ENCODE data around the gene CLBA1.

Gene CLBA1

GRCh38 chr14:104968541-104969401, 16.8 kb upstream of the CLBA1 start:
- DNase-seq (ENCODE audit: low spot score), result no peak

GRCh38 chr14:104969741-104970230, 15.8 kb upstream of the CLBA1 start:
- no peak for DNase-seq (ENCODE audit: low spot score)

- no peak for DNase-seq (ENCODE audit: low spot score)
These were observed 15.1 kb upstream of the CLBA1 start for GRCh38 chr14:104970231-104971068.

- DNase-seq (ENCODE audit: low spot score), result no peak
These were observed 13.9 kb upstream of the CLBA1 start for GRCh38 chr14:104971447-104972240.

GRCh38 chr14:104972301-104973134, 13.1 kb upstream of the CLBA1 start:
- no peak for DNase-seq (ENCODE audit: low spot score)

- DNase-seq (ENCODE audit: low spot score), result peak; percentile 64
These were observed 12.5 kb upstream of the CLBA1 start for GRCh38 chr14:104973135-104973384.

- no peak for DNase-seq (ENCODE audit: low spot score)
These were observed 12.0 kb upstream of the CLBA1 start for GRCh38 chr14:104973385-104974145.

GRCh38 chr14:104974146-104974541, 11.4 kb upstream of the CLBA1 start:
- DNase-seq (ENCODE audit: low spot score), result no peak

- no peak for DNase-seq (ENCODE audit: low spot score)
These were observed 10.8 kb upstream of the CLBA1 start for GRCh38 chr14:104974665-104975390.

- DNase-seq (ENCODE audit: low spot score), result no peak
These were observed 9.9 kb upstream of the CLBA1 start for GRCh38 chr14:104975481-104976197.

GRCh38 chr14:104976198-104977007, 9.2 kb upstream of the CLBA1 start:
- DNase-seq (ENCODE audit: low spot score), result peak; percentile 76

GRCh38 chr14:104977008-104977680, 8.4 kb upstream of the CLBA1 start:
- DNase-seq (ENCODE audit: low spot score), result no peak

GRCh38 chr14:104977681-104978653, 7.6 kb upstream of the CLBA1 start, which contains the start of gene AHNAK2:
AHNAK2 (minus strand) TSS chr14:104978374; CDS start chr14:104978237, 137 bp downstream.
- DNase-seq (ENCODE audit: low spot score), result peak; percentile 67

GRCh38 chr14:104978746-104979691, 6.6 kb upstream of the CLBA1 start:
- no peak for DNase-seq (ENCODE audit: low spot score)

Measured in Ammon's horn (tissue), 1 donor.